Progenitor cell of endocrine pancreas (in vitro differentiated cells): ENCODE data around the gene BCAS3. TPM values are rescaled to one million over a fixed set of nuclear protein-coding genes. Genes with fewer than 3 reads are reported as not detected.
A peak's percentile ranks its signal among the peaks of the same experiment; 100 is the strongest.

ENCODE experiments used
- DNase-seq: peaks from one replicate; pipeline ENCODE4 v3.0.0; 2021; ENCODE audit warnings: low spot score; ENCODE audit not compliant: unreplicated experiment
- H3K27ac Mint-ChIP-seq: 2 replicates; pipeline ENCODE4 v1.8.0; 2021; ENCODE audit warnings: mild to moderate bottlenecking, moderate library complexity, mixed read lengths
- H3K27me3 Mint-ChIP-seq: 2 replicates; pipeline ENCODE4 v1.8.0; 2021; ENCODE audit warnings: mixed read lengths
- H3K36me3 Mint-ChIP-seq: 2 replicates; pipeline ENCODE4 v1.8.0; 2022; ENCODE audit warnings: mixed read lengths; ENCODE audit not compliant: insufficient read depth
- H3K4me1 Mint-ChIP-seq: 2 replicates; pipeline ENCODE4 v1.8.0; 2021; ENCODE audit warnings: low read depth, mixed read lengths
- H3K4me3 Mint-ChIP-seq: 2 replicates; pipeline ENCODE4 v1.8.0; 2021; ENCODE audit warnings: low read depth, mild to moderate bottlenecking, moderate library complexity, mixed read lengths
- H3K9me3 Mint-ChIP-seq: 2 replicates; pipeline ENCODE4 v1.8.0; 2021; ENCODE audit warnings: low read depth, mixed read lengths
- CTCF ChIP-seq: fragments of 200-600 bp; sonication (generic); IDR thresholded peaks from one replicate; pipeline ENCODE4 v1.5.0; 2021; ENCODE audit warnings: antibody characterized with exemption, mild to moderate bottlenecking; ENCODE audit not compliant: unreplicated experiment
- total RNA-seq: library from RNA; stranded (reverse); gene quantifications from 2 replicates; pipeline ENCODE4 v1.2.1, GENCODE V29; 2021

BCAS3 gene
- total RNA-seq, 1 donor from 2014 or later = 36.1 TPM

GRCh38 chr17:61366715-61367413 is 689.2 kb downstream of the BCAS3 start:
- TF ChIP-seq CTCF = no peak

GRCh38 chr17:61368049-61368831 is 690.6 kb downstream of the BCAS3 start:
- no peak for TF ChIP-seq CTCF
- H3K4me1 Mint-ChIP-seq = peaks cover 19% of the 10 kb centered on the region
- H3K36me3 Mint-ChIP-seq = no peaks in the 10 kb centered on the region
- no peak for DNase-seq
- H3K9me3 Mint-ChIP-seq = no peaks in the 10 kb centered on the region
- H3K4me3 Mint-ChIP-seq = no peak overlapping the region
- no peak overlapping the region for H3K27ac Mint-ChIP-seq
- peaks cover 36% of the 10 kb centered on the region for H3K27me3 Mint-ChIP-seq

More at GRCh38 chr17:61366715-61367413, 689.2 kb downstream of the BCAS3 start:
- peaks cover 19% of the 10 kb centered on the region for H3K4me1 Mint-ChIP-seq
- peaks cover 43% of the 10 kb centered on the region for H3K27me3 Mint-ChIP-seq
- no peak for DNase-seq
- no peaks in the 10 kb centered on the region for H3K36me3 Mint-ChIP-seq
- no peaks in the 10 kb centered on the region for H3K9me3 Mint-ChIP-seq
- peak overlapping the region; percentile 44 for H3K27ac Mint-ChIP-seq
- H3K4me3 Mint-ChIP-seq = no peak overlapping the region

GRCh38 chr17:61368832-61369450 is 691.3 kb downstream of the BCAS3 start:
- peaks cover 16% of the 10 kb centered on the region for H3K4me1 Mint-ChIP-seq
- H3K36me3 Mint-ChIP-seq = no peaks in the 10 kb centered on the region
- H3K9me3 Mint-ChIP-seq = no peaks in the 10 kb centered on the region
- TF ChIP-seq CTCF = no peak
- no peak overlapping the region for H3K27ac Mint-ChIP-seq
- DNase-seq = no peak
- peaks cover 36% of the 10 kb centered on the region for H3K27me3 Mint-ChIP-seq
- no peak overlapping the region for H3K4me3 Mint-ChIP-seq

GRCh38 chr17:61369751-61370150 is 692.1 kb downstream of the BCAS3 start:
- H3K36me3 Mint-ChIP-seq = no peaks in the 10 kb centered on the region
- peaks cover 16% of the 10 kb centered on the region for H3K4me1 Mint-ChIP-seq
- DNase-seq = no peak
- TF ChIP-seq CTCF = no peak
- no peaks in the 10 kb centered on the region for H3K9me3 Mint-ChIP-seq
- peaks cover 36% of the 10 kb centered on the region for H3K27me3 Mint-ChIP-seq
- no peak overlapping the region for H3K27ac Mint-ChIP-seq
- no peak overlapping the region for H3K4me3 Mint-ChIP-seq

- no peak for DNase-seq
- peaks cover 9% of the 10 kb centered on the region for H3K4me1 Mint-ChIP-seq
- no peak overlapping the region for H3K4me3 Mint-ChIP-seq
- no peaks in the 10 kb centered on the region for H3K36me3 Mint-ChIP-seq
- no peak for TF ChIP-seq CTCF
- no peak overlapping the region for H3K27ac Mint-ChIP-seq
- H3K9me3 Mint-ChIP-seq = no peaks in the 10 kb centered on the region
- H3K27me3 Mint-ChIP-seq = peaks cover 31% of the 10 kb centered on the region
Measured at GRCh38 chr17:61371179-61371578, 693.5 kb downstream of the BCAS3 start.
